Endothelial cell of umbilical vein (primary cell): ENCODE data around the gene AGRN. TPM values are rescaled to one million over a fixed set of nuclear protein-coding genes. Genes with fewer than 3 reads are reported as not detected.
"Not testable (repeated sequence)": the region's sequence is repeated elsewhere in the genome, so short reads cannot be mapped to it uniquely, and the experiment has no call there.

Experiments
- BruUV-seq: library from RNA; stranded (reverse); fragments of 400-500 nt; replicated peaks from 2 replicates; lab custom pipeline; 2021; lab: Mats Ljungman, UMichigan
- CTCF ChIA-PET: fragments of 300-600, 350-600 bp; sonication (Branson Sonifier 250); formaldehyde crosslinking; loops from one replicate; lab custom pipeline; 2021; ENCODE audit warnings: antibody characterized with exemption, inconsistent platforms; lab: Charles Lee
- POLR2A ChIA-PET: fragments of 300-600, 350-600 bp; sonication (Branson Sonifier 250); formaldehyde crosslinking; loops from one replicate; lab custom pipeline; 2021; ENCODE audit warnings: antibody characterized with exemption, inconsistent platforms; lab: Charles Lee
- DNase-seq: peaks from one replicate; pipeline ENCODE4 v3.0.0-alpha.2; 2011; ENCODE audit warnings: low read depth, low spot score
- FAIRE-seq: peaks from 2 replicates; lab custom pipeline; 2011; peaks lifted over from hg19 to GRCh38; lab: Jason Lieb, UNC
- H2AFZ ChIP-seq: 2 replicates; pipeline ENCODE4 v1.6.0; 2012; ENCODE audit warnings: low read depth, low read length, control low read depth, inconsistent platforms
- H3K27ac ChIP-seq: 2 replicates; pipeline ENCODE4 v1.5.1; 2011; ENCODE audit warnings: low read depth, mild to moderate bottlenecking, control low read depth, low read length, moderate library complexity; ENCODE audit not compliant: insufficient read depth
- H3K27me3 ChIP-seq, 2 experiments: 2 replicates each; pipeline versions ENCODE4 v1.6.0 to v1.6.1; 2011; ENCODE audit warnings: low read length in 2 of 2, mixed read lengths in 1 of 2; ENCODE audit not compliant: control insufficient read depth in 2 of 2, insufficient read depth in 2 of 2
- H3K36me3 ChIP-seq, 2 experiments: 2 replicates in 1 of 2; 3 replicates in 1 of 2; pipeline ENCODE4 v1.5.1; 2011; ENCODE audit warnings: low read length in 2 of 2, mild to moderate bottlenecking in 1 of 2, moderate library complexity in 1 of 2; ENCODE audit not compliant: control insufficient read depth in 2 of 2, insufficient read depth in 2 of 2; ENCODE audit errors: extremely low read depth in 1 of 2
- H3K4me1 ChIP-seq: 3 replicates; pipeline ENCODE4 v1.5.1; 2011; ENCODE audit warnings: mild to moderate bottlenecking, low read length; ENCODE audit not compliant: control insufficient read depth, insufficient read depth; ENCODE audit errors: extremely low read depth
- H3K4me2 ChIP-seq: 2 replicates; pipeline ENCODE4 v1.6.1; 2011; ENCODE audit warnings: low read length, control low read depth, mixed read lengths; ENCODE audit not compliant: insufficient read depth
- H3K4me3 ChIP-seq, 3 experiments: fragments of 200-600 bp in 1 of 3; sonication (generic), shearing (Covaris generic) in 1 of 3; replicated peaks in 1 of 3; 2 replicates each; pipeline ENCODE4 v1.5.1; 2011 to 2016; ENCODE audit warnings: control low read depth in 3 of 3, low read length in 3 of 3, mild to moderate bottlenecking in 2 of 3, inconsistent platforms in 1 of 3, low read depth in 1 of 3, moderate library complexity in 1 of 3; ENCODE audit not compliant: insufficient read depth in 1 of 3
- H3K79me2 ChIP-seq: 2 replicates; pipeline ENCODE4 v1.6.0; 2012; ENCODE audit warnings: low read length, inconsistent platforms; ENCODE audit not compliant: control insufficient read depth, insufficient read depth
- H3K9ac ChIP-seq: replicated peaks from 2 replicates; pipeline ENCODE3; 2011; ENCODE audit warnings: low read length, control low read depth; ENCODE audit not compliant: insufficient read depth; ENCODE audit errors: extremely low read depth
- H3K9me1 ChIP-seq: replicated peaks from 3 replicates; pipeline ENCODE4 v1.6.0; 2011; ENCODE audit warnings: mild to moderate bottlenecking, low read length; ENCODE audit not compliant: control insufficient read depth, insufficient read depth; ENCODE audit errors: extremely low read depth
- H3K9me3 ChIP-seq: replicated peaks from 2 replicates; pipeline ENCODE4 v1.5.1; 2012; ENCODE audit warnings: low read length, inconsistent platforms; ENCODE audit not compliant: control insufficient read depth, insufficient read depth
- H4K20me1 ChIP-seq: replicated peaks from 2 replicates; pipeline ENCODE3; 2011; ENCODE audit warnings: mild to moderate bottlenecking, low read length; ENCODE audit not compliant: control insufficient read depth, insufficient read depth; ENCODE audit errors: extremely low read depth
- EZH2 ChIP-seq: IDR thresholded peaks from 2 replicates; pipeline ENCODE4 v1.6.1; 2012; ENCODE audit warnings: borderline replicate concordance, low read depth, mild to moderate bottlenecking, moderate library complexity, low read length, inconsistent platforms; ENCODE audit not compliant: severe bottlenecking
- FOS ChIP-seq: IDR thresholded peaks from 2 replicates; pipeline ENCODE4 v1.6.1; 2011; ENCODE audit warnings: mild to moderate bottlenecking, low read length, moderate library complexity, borderline replicate concordance; ENCODE audit not compliant: insufficient read depth
- GATA2 ChIP-seq: IDR thresholded peaks from 2 replicates; pipeline ENCODE4 v1.7.0; 2011; ENCODE audit warnings: low read depth, mild to moderate bottlenecking, moderate library complexity, mixed read lengths, low read length; ENCODE audit not compliant: insufficient read length, insufficient read depth
- JUN ChIP-seq: IDR thresholded peaks from 2 replicates; pipeline ENCODE4 v1.6.1; 2011; ENCODE audit warnings: borderline replicate concordance, low read depth; ENCODE audit not compliant: insufficient read length, insufficient read depth
- MYC ChIP-seq: IDR thresholded peaks from one replicate; pipeline ENCODE4 v1.6.1; 2011; ENCODE audit warnings: mild to moderate bottlenecking, low read depth, low read length
- POLR2A ChIP-seq: IDR thresholded peaks from 2 replicates; pipeline ENCODE4 v1.6.1; 2012; ENCODE audit warnings: low read depth, mild to moderate bottlenecking, control low read depth, low read length
- POLR2AphosphoS5 ChIP-seq: IDR thresholded peaks from 2 replicates; pipeline ENCODE4 v1.6.1; 2012; ENCODE audit warnings: low read depth, mild to moderate bottlenecking, control low read depth, low read length, moderate library complexity; ENCODE audit not compliant: insufficient read depth
- dilution Hi-C: fragments of 300-500 bp; cut with MboI; formaldehyde crosslinking; loops from one replicate; pipeline ENCODE4 v1.15.0; 2019; ENCODE audit warnings: low sequenced_read_pairs; ENCODE audit not compliant: extremely low pct_ligation_motif_present
- intact Hi-C: fragments of 100-400 bp; cut with micrococcal nuclease; formaldehyde crosslinking; loops from one replicate; pipeline ENCODE4 v1.10.0; 2022
- polyA plus RNA-seq, 4 experiments: library from polyadenylated mRNA; depleted of rRNA in 3 of 4; stranded (reverse) in 3 of 4; unstranded in 1 of 4; fragments of >200 nt; gene quantifications; 2 replicates each; pipeline versions ENCODE4 v1.2.1 to v1.2.3, GENCODE V29; 2011 to 2012; ENCODE audit warnings: missing spikeins in 1 of 4
- total RNA-seq: library from RNA; stranded (reverse); gene quantifications from 2 replicates; pipeline ENCODE4 v1.2.3, GENCODE V29; 2021
- TF ChIP-seq, protein P1 (sequence below): IDR thresholded peaks from 2 replicates; pipeline ENCODE4 v1.6.1; 2011; ENCODE audit not compliant: insufficient read depth, insufficient read length
- TF ChIP-seq, protein P2 (sequence below), 2 donors: IDR thresholded peaks; 1 replicate in 1 of 2; 2 replicates in 1 of 2; pipeline ENCODE4 v1.5.1; 2011; ENCODE audit warnings: low read length in 2 of 2, mild to moderate bottlenecking in 2 of 2, moderate library complexity in 2 of 2, control low read depth in 1 of 2, inconsistent platforms in 1 of 2, low read depth in 1 of 2; ENCODE audit not compliant: insufficient read depth in 1 of 2; ENCODE audit errors: extremely low read depth in 1 of 2

Gene AGRN
- total and polyA plus RNA-seq, 2 donors (not counting 3 experiments of a cell fraction or from before 2014, with no cell fraction given) = 66.6 to 67.8 TPM

DNA sequence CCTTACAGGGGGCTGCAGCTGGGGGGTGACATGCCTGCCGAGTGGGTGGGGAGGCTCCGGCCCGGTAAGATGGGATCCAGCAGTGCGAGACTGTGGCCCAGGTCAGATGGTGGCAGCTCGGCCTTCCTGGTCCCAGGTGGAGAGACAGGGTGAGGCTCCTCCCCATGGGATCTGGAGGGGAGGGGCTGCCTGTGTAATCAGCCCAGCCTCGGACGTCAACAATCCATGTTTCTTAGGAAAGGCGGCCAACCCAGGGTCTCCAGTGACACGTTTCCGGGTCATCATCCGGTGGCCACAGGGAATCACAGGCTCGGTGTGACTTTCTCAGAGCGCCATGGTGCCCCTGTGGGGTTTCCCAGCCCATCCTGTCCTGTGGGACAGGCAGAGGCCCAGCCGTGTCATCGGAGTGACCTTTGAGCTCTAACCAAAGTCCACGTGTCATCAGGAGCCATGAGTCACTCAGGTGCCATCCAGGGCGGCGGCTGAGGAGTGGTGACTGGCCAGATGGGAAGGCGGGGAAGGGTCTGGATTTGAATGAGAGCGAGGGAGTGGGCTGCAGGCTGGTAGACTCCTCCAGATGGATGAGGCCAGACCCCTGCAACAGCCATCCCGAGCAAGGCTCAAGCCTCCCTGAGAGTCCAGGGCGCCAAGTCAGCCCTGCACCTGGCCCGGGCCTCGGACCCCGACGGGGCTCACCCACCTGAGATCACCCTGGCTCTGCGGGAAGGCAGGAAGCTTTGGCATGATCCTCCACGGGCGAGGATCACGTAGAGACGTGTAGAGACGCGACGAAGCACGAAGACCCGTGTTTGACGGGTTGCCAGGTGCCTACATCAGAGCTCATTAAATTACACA lies 13.4 kb upstream of the AGRN start:
- no peak for DNase-seq
- no peaks in the 10 kb centered on the region for H3K36me3 ChIP-seq
- H4K20me1 ChIP-seq = no peaks in the 10 kb centered on the region
- TF ChIP-seq, protein P1, sequence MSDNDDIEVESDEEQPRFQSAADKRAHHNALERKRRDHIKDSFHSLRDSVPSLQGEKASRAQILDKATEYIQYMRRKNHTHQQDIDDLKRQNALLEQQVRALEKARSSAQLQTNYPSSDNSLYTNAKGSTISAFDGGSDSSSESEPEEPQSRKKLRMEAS = no peak
- no peak for TF ChIP-seq FOS
- TF ChIP-seq, protein P2, sequence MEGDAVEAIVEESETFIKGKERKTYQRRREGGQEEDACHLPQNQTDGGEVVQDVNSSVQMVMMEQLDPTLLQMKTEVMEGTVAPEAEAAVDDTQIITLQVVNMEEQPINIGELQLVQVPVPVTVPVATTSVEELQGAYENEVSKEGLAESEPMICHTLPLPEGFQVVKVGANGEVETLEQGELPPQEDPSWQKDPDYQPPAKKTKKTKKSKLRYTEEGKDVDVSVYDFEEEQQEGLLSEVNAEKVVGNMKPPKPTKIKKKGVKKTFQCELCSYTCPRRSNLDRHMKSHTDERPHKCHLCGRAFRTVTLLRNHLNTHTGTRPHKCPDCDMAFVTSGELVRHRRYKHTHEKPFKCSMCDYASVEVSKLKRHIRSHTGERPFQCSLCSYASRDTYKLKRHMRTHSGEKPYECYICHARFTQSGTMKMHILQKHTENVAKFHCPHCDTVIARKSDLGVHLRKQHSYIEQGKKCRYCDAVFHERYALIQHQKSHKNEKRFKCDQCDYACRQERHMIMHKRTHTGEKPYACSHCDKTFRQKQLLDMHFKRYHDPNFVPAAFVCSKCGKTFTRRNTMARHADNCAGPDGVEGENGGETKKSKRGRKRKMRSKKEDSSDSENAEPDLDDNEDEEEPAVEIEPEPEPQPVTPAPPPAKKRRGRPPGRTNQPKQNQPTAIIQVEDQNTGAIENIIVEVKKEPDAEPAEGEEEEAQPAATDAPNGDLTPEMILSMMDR (IDR thresholded peaks at IDR 0.05; ENCODE audit: extremely low read depth in 1 of 2, insufficient read depth in 1 of 2, low read depth in 1 of 2, low read length in 2 of 2) = no peak
- no peak for TF ChIP-seq JUN
- no peak for TF ChIP-seq EZH2
- TF ChIP-seq POLR2A = no peak
- TF ChIP-seq MYC = no peak
- no peak for TF ChIP-seq GATA2
- TF ChIP-seq POLR2AphosphoS5 = no peak
- dilution Hi-C loops (no loop called here), intact Hi-C loops (no loop called here)
- H3K9ac ChIP-seq = no peak overlapping the region
- H2AFZ ChIP-seq = no peak overlapping the region
- ChIA-PET POLR2A (no interaction called here), CTCF (interaction anchor here (0.6 kb wide), 1 partner anchor 24 kb away, joined by 3 read pairs; no protein-coding TSS in a partner anchor)
- no peak overlapping the region for H3K4me2 ChIP-seq
- no peaks in the 10 kb centered on the region for H3K9me1 ChIP-seq
- no peaks in the 10 kb centered on the region for H3K27me3 ChIP-seq
- H3K4me3 ChIP-seq = no peak overlapping the region
- H3K9me3 ChIP-seq = no peaks in the 10 kb centered on the region
- no TSS peak for BruUV-seq
- FAIRE-seq = no peak
- H3K27ac ChIP-seq = no peak overlapping the region
- H3K4me1 ChIP-seq = peaks cover 12% of the 10 kb centered on the region
- H3K79me2 ChIP-seq = no peaks in the 10 kb centered on the region

DNA sequence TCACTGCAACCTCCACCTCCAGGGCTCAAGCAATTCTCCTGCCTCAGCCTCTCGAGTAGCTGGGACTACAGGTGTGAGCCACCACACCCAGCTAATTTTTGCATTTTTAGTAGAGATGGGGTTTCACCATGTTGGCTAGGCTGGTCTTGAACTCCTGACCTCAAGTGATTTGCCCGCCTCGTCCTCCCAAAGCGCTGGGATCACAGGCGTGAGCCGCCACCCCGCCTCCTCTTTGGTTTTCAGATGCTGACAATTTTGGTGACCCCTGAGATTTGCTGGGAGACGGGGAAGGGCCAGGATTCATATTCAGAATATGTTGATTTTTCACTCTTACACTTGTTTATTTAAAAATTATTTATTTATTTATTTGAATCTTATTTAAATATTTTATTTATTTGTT lies 9.8 kb upstream of the AGRN start:
- intact Hi-C loops = loop anchor here (5.0 kb wide), 1 partner anchor 262 kb away; the partner anchor contains the start of gene UBE2J2
- H3K4me3 ChIP-seq, FAIRE-seq, CTCF ChIA-PET, H3K9ac ChIP-seq, H3K9me3 ChIP-seq, H3K36me3 ChIP-seq, DNase-seq, H3K27ac ChIP-seq, H3K27me3 ChIP-seq, H3K9me1 ChIP-seq, H2AFZ ChIP-seq, H3K4me2 ChIP-seq, H4K20me1 ChIP-seq, BruUV-seq, POLR2A ChIA-PET, H3K79me2 ChIP-seq, dilution Hi-C loops: not testable (repeated sequence)
- H3K4me1 ChIP-seq = peaks cover 16% of the 10 kb centered on the region
